ENCODE data around the gene IFT88. TPM values are rescaled to one million over a fixed set of nuclear protein-coding genes. Genes with fewer than 3 reads are reported as not detected.
A peak's percentile ranks its signal among the peaks of the same experiment; 100 is the strongest.

IFT88 gene
- polyA plus RNA-seq, 3 donors from 2014 or later = 5.6 to 6.9 (median 6.2) TPM

GRCh38 chr13:20691616-20692015, 124.7 kb downstream of the IFT88 start:
- H3K4me1 Mint-ChIP-seq = peaks cover 8 to 16% of the 10 kb centered on the region in 2 donors

GRCh38 chr13:20696073-20696472, 129.1 kb downstream of the IFT88 start:
- Mint-ChIP-seq H3K9me3 (peaks cover 0 to 2% (median 0%) of the 10 kb centered on the region in 6 donors), H3K4me1 (peaks cover 5 to 8% of the 10 kb centered on the region in 2 donors), H3K36me3 (no peaks in the 10 kb centered on the region), H3K4me3 (no peak overlapping the region), H3K27me3 (ENCODE audit: low read depth in 3 of 3) (peaks cover 6 to 9% (median 8%) of the 10 kb centered on the region in 3 donors), H3K27ac (no peak overlapping the region)
- DNase-seq = no peak

More at GRCh38 chr13:20691616-20692015, 124.7 kb downstream of the IFT88 start:
- Mint-ChIP-seq H3K27me3 (ENCODE audit: low read depth in 3 of 3) (no peaks in the 10 kb centered on the region), H3K9me3 (no peaks in the 10 kb centered on the region), H3K27ac (no peak overlapping the region), H3K4me3 (no peak overlapping the region), H3K36me3 (peaks cover 0 to 7% (median 3%) of the 10 kb centered on the region in 3 donors)
- DNase-seq = no peak

- DNase-seq = no peak
- Mint-ChIP-seq H3K27ac (no peak overlapping the region), H3K27me3 (ENCODE audit: low read depth in 3 of 3) (peaks cover 8 to 18% (median 9%) of the 10 kb centered on the region in 3 donors), H3K36me3 (no peaks in the 10 kb centered on the region), H3K4me3 (no peak overlapping the region), H3K4me1 (peaks cover 18 to 21% of the 10 kb centered on the region in 2 donors), H3K9me3 (peaks cover 0 to 2% (median 0%) of the 10 kb centered on the region in 6 donors)
These were observed 132.8 kb downstream of the IFT88 start for GRCh38 chr13:20699715-20700114.

GRCh38 chr13:20700288-20700687, 133.3 kb downstream of the IFT88 start:
- Mint-ChIP-seq H3K27me3 (ENCODE audit: low read depth in 3 of 3) (peaks cover 8 to 18% (median 9%) of the 10 kb centered on the region in 3 donors), H3K36me3 (no peaks in the 10 kb centered on the region), H3K4me1 (peaks cover 18 to 21% of the 10 kb centered on the region in 2 donors), H3K27ac (no peak overlapping the region), H3K4me3 (no peak overlapping the region), H3K9me3 (peaks cover 0 to 2% (median 0%) of the 10 kb centered on the region in 6 donors)
- no peak for DNase-seq

- DNase-seq = no peak
- Mint-ChIP-seq H3K9me3 (peaks cover 0 to 2% (median 0%) of the 10 kb centered on the region in 6 donors), H3K27me3 (ENCODE audit: low read depth in 3 of 3) (peaks cover 9 to 18% (median 10%) of the 10 kb centered on the region in 3 donors), H3K4me1 (peaks cover 12 to 13% of the 10 kb centered on the region in 2 donors), H3K36me3 (no peaks in the 10 kb centered on the region), H3K4me3 (no peak overlapping the region), H3K27ac (no peak overlapping the region)
These were observed 134.5 kb downstream of the IFT88 start for GRCh38 chr13:20701461-20701860.

GRCh38 chr13:20702530-20702914, 135.6 kb downstream of the IFT88 start:
- Mint-ChIP-seq H3K9me3 (peaks cover 0 to 2% (median 0%) of the 10 kb centered on the region in 6 donors), H3K36me3 (no peaks in the 10 kb centered on the region), H3K27ac (peak overlapping the region in 2 of 6 donors; percentile 60), H3K4me3 (peak overlapping the region; percentile 83 to 93 (median 92)), H3K27me3 (ENCODE audit: low read depth in 3 of 3) (peaks cover 9 to 19% (median 9%) of the 10 kb centered on the region in 3 donors), H3K4me1 (peaks cover 12 to 13% of the 10 kb centered on the region in 2 donors)
- DNase-seq = no peak

- Mint-ChIP-seq H3K4me3 (peak within 1 kb of the TSS; percentile 83 to 93 (median 92)), H3K27ac (peak within 1 kb of the TSS in 5 of 6 donors; percentile 13 to 82 (median 60)), H3K36me3 (no peaks in the 10 kb centered on the region), H3K4me1 (peaks cover 12 to 13% of the 10 kb centered on the region in 2 donors), H3K27me3 (ENCODE audit: low read depth in 3 of 3) (peaks cover 7 to 20% (median 9%) of the 10 kb centered on the region in 3 donors), H3K9me3 (peaks cover 0 to 2% (median 0%) of the 10 kb centered on the region in 6 donors)
- DNase-seq = peak; percentile 37 to 47 (median 39)
These were observed 136.2 kb downstream of the IFT88 start, which contains the start of gene IL17D for GRCh38 chr13:20702915-20703779. Gene IL17D (plus strand): TSS chr13:20703699. CDS start chr13:20704002, 303 bp downstream.

- H3K27me3 Mint-ChIP-seq (ENCODE audit: low read depth in 3 of 3) = peaks cover 7 to 20% (median 7%) of the 10 kb centered on the region in 3 donors
- peak; percentile 76 to 79 (median 77) for DNase-seq
- H3K4me1 Mint-ChIP-seq = peaks cover 12 to 13% of the 10 kb centered on the region in 2 donors
- no peaks in the 10 kb centered on the region for H3K36me3 Mint-ChIP-seq
- no peak overlapping the region for H3K27ac Mint-ChIP-seq
- H3K4me3 Mint-ChIP-seq = peak overlapping the region in 1 of 5 donors; percentile 81
- H3K9me3 Mint-ChIP-seq = peaks cover 0 to 2% (median 0%) of the 10 kb centered on the region in 6 donors
These were observed 137.0 kb downstream of the IFT88 start for GRCh38 chr13:20703780-20704458.

GRCh38 chr13:20704459-20705069, 137.6 kb downstream of the IFT88 start:
- H3K27me3 Mint-ChIP-seq (ENCODE audit: low read depth in 3 of 3) = peaks cover 7 to 20% (median 7%) of the 10 kb centered on the region in 3 donors
- H3K36me3 Mint-ChIP-seq = no peaks in the 10 kb centered on the region
- peak overlapping the region in 4 of 6 donors; percentile 59 to 82 (median 62) for H3K27ac Mint-ChIP-seq
- peak overlapping the region; percentile 80 to 85 (median 81) for H3K4me3 Mint-ChIP-seq
- peaks cover 12 to 13% of the 10 kb centered on the region in 2 donors for H3K4me1 Mint-ChIP-seq
- no peak for DNase-seq
- H3K9me3 Mint-ChIP-seq = peaks cover 0 to 2% (median 0%) of the 10 kb centered on the region in 6 donors

- no peaks in the 10 kb centered on the region for H3K9me3 Mint-ChIP-seq
- DNase-seq = no peak
- no peaks in the 10 kb centered on the region for H3K36me3 Mint-ChIP-seq
- peaks cover 12 to 13% of the 10 kb centered on the region in 2 donors for H3K4me1 Mint-ChIP-seq
- H3K27me3 Mint-ChIP-seq (ENCODE audit: low read depth in 3 of 3) = peaks cover 2 to 14% (median 2%) of the 10 kb centered on the region in 3 donors
- H3K27ac Mint-ChIP-seq = peak overlapping the region in 1 of 6 donors; percentile 62
- H3K4me3 Mint-ChIP-seq = no peak overlapping the region
These were observed 139.7 kb downstream of the IFT88 start for GRCh38 chr13:20706661-20707060.

GRCh38 chr13:20708216-20708615, 141.3 kb downstream of the IFT88 start:
- no peak overlapping the region for H3K4me3 Mint-ChIP-seq
- no peak for DNase-seq
- no peak overlapping the region for H3K27ac Mint-ChIP-seq
- H3K27me3 Mint-ChIP-seq (ENCODE audit: low read depth in 3 of 3) = peaks cover 2 to 9% (median 5%) of the 10 kb centered on the region in 3 donors
- no peaks in the 10 kb centered on the region for H3K9me3 Mint-ChIP-seq
- H3K36me3 Mint-ChIP-seq = no peaks in the 10 kb centered on the region
- H3K4me1 Mint-ChIP-seq = peaks cover 5 to 8% of the 10 kb centered on the region in 2 donors

- H3K27ac Mint-ChIP-seq = no peak overlapping the region
- DNase-seq = no peak
- no peak overlapping the region for H3K4me3 Mint-ChIP-seq
- peaks cover 5 to 10% (median 6%) of the 10 kb centered on the region in 3 donors for H3K27me3 Mint-ChIP-seq (ENCODE audit: low read depth in 3 of 3)
- peaks cover 4 to 12% of the 10 kb centered on the region in 2 donors for H3K4me1 Mint-ChIP-seq
- no peaks in the 10 kb centered on the region for H3K9me3 Mint-ChIP-seq
- H3K36me3 Mint-ChIP-seq = no peaks in the 10 kb centered on the region
These were observed 142.4 kb downstream of the IFT88 start for GRCh38 chr13:20709369-20709768.

GRCh38 chr13:20709782-20710181, 142.8 kb downstream of the IFT88 start:
- H3K9me3 Mint-ChIP-seq = no peaks in the 10 kb centered on the region
- H3K36me3 Mint-ChIP-seq = no peaks in the 10 kb centered on the region
- H3K4me3 Mint-ChIP-seq = no peak overlapping the region
- no peak for DNase-seq
- no peak overlapping the region for H3K27ac Mint-ChIP-seq
- peaks cover 5 to 8% (median 7%) of the 10 kb centered on the region in 3 donors for H3K27me3 Mint-ChIP-seq (ENCODE audit: low read depth in 3 of 3)
- peaks cover 3 to 12% of the 10 kb centered on the region in 2 donors for H3K4me1 Mint-ChIP-seq
